Adrenal gland (tissue), 12 donors: ENCODE measurements around the gene RNF148. TPM values are rescaled to one million over a fixed set of nuclear protein-coding genes. Genes with fewer than 3 reads are reported as not detected.

Source experiments
- DNase-seq, 7 donors: peaks; one replicate each; pipeline ENCODE4 v3.0.0-alpha.2; 2019 to 2020
- H3K27ac ChIP-seq, 5 donors: fragments of 200-600 bp; sonication (generic) in 4 of 5; 1 replicate in 3 of 5; 2 replicates in 2 of 5; pipeline versions ENCODE4 v1.5.1 to v1.8.0; 2016 to 2020; ENCODE audit warnings: mild to moderate bottlenecking in 1 of 5
- H3K27me3 ChIP-seq: fragments of 200-600 bp; 2 replicates; pipeline ENCODE4 v1.8.0; 2021
- H3K36me3 ChIP-seq, 2 donors: fragments of 200-600 bp; replicated peaks in 1 of 2; 1 replicate in 1 of 2; 2 replicates in 1 of 2; pipeline versions ENCODE4 v1.5.1 to v1.8.0; 2018 to 2022
- H3K4me1 ChIP-seq, 2 donors: fragments of 200-600 bp; replicated peaks in 1 of 2; 1 replicate in 1 of 2; 2 replicates in 1 of 2; pipeline versions ENCODE4 v1.5.1 to v1.8.0; 2018 to 2021
- H3K4me3 ChIP-seq, 4 donors: fragments of 200-600 bp; sonication (generic) in 3 of 4; one replicate each; pipeline ENCODE4 v1.5.1; 2016 to 2018
- H3K9me3 ChIP-seq, 3 donors: fragments of 200-600 bp; sonication (generic) in 1 of 3; replicated peaks in 1 of 3; 1 replicate in 2 of 3; 2 replicates in 1 of 3; pipeline versions ENCODE4 v1.5.1 to v1.8.0; 2016 to 2021
- CTCF ChIP-seq, 6 experiments: fragments of 450-650 bp in 4 of 6; fragments of 200-600 bp in 2 of 6; sonication (generic) in 1 of 6; IDR thresholded peaks; 1 replicate in 5 of 6; 2 replicates in 1 of 6; pipeline versions ENCODE4 v1.5.1 to v1.8.0; 2016 to 2021; ENCODE audit warnings: antibody characterized with exemption in 6 of 6, mild to moderate bottlenecking in 2 of 6, moderate library complexity in 1 of 6
- POLR2A ChIP-seq, 2 donors: fragments of 450-650 bp; IDR thresholded peaks; one replicate each; pipeline ENCODE4 v1.6.1; 2017; ENCODE audit warnings: antibody characterized with exemption in 2 of 2, mild to moderate bottlenecking in 2 of 2, moderate library complexity in 1 of 2
- WGBS, 4 donors: extraction: QIAGEN DNeasy Blood & Tissue Kit in 2 of 4; methylation state at CpG; one replicate each; pipeline versions ENCODE4 v1.1.5 to v1.1.7; 2013 to 2017; 5-methylcytosine and 5-hydroxymethylcytosine counted together
- intact Hi-C, 2 donors: fragments of 100-400 bp; cut with DNase I; formaldehyde crosslinking; loops; one replicate each; pipeline versions ENCODE4 v1.14.1 to v1.15.0; 2022 to 2023
- polyA plus RNA-seq, 3 donors: library from polyadenylated mRNA; stranded (reverse); fragments of 200-250 nt in 2 of 3; fragments of 350-450 nt in 1 of 3; fragmentation: Illumina TruSeq in 1 of 3; extraction: RNeasy Lipid Tissue Mini Kit (QIAGEN cat#74804) in 1 of 3; gene quantifications; one replicate each; pipeline ENCODE4 v1.2.3, GENCODE V29; 2013 to 2014
- small RNA-seq, 2 donors: library from RNA; depleted of rRNA; stranded (forward); fragments of <200 nt; gene quantifications; one replicate each; pipeline ENCODE3, GENCODE V24; 2016
- total RNA-seq, 9 donors: library from RNA; depleted of rRNA in 4 of 9; stranded (reverse); fragments of >200 nt in 4 of 9; fragments of 120-200 nt in 1 of 9; fragmentation: NEBNext Ultra II Directional in 1 of 9; extraction: Animal tissue kit (Norgen Biotek cat#: 25700) in 1 of 9; gene quantifications; one replicate each; pipeline versions ENCODE4 v1.1.0 to v1.2.4, GENCODE V29; 2013 to 2023
- donor health status: healthy with polysubstance abuse.
- donor health status: Bipolar disorder and iron deficiency.
- donor health status: DM: yes; HTN: yes; CAD: no.
- donor health status: DM: no; HTN: no; CAD: no.
- donor health status: DM: no; HTN: no; CAD: no.
- donor health status: DM: yes; HTN: yes; CAD: no.

The RNF148 gene
- total and polyA plus RNA-seq, 12 donors = 0.20 to 5.0 (median 0.76) TPM; not detected in 1

- Histone ChIP-seq H3K27me3 (no peaks in the 10 kb centered on the region), H3K36me3 (no peaks in the 10 kb centered on the region), H3K9me3 (no peaks in the 10 kb centered on the region), H3K27ac (no peak overlapping the region), H3K4me3 (no peak overlapping the region), H3K4me1 (no peaks in the 10 kb centered on the region)
- no peak for DNase-seq
- TF ChIP-seq POLR2A (IDR thresholded peaks at IDR 0.05) (no peak), CTCF (IDR thresholded peaks at IDR 0.05) (no peak)
- WGBS, 4 donors = 83 to 95% (median 91%) methylated on average over 2 of the region's 2 CpGs
- intact Hi-C loops = no loop called here
These were observed 43.9 kb downstream of the RNF148 start for GRCh38 chr7:122658856-122659255.

GRCh38 chr7:122653685-122654084, 49.0 kb downstream of the RNF148 start:
- WGBS, 4 donors = 90 to 94% (median 92%) methylated on average over 5 of the region's 5 CpGs
- no peak overlapping the region for H3K4me3 ChIP-seq
- H3K36me3 ChIP-seq = no peaks in the 10 kb centered on the region
- DNase-seq = no peak
- no peaks in the 10 kb centered on the region for H3K27me3 ChIP-seq
- H3K4me1 ChIP-seq = no peaks in the 10 kb centered on the region
- no peak overlapping the region for H3K27ac ChIP-seq
- TF ChIP-seq POLR2A (IDR thresholded peaks at IDR 0.05) (no peak), CTCF (IDR thresholded peaks at IDR 0.05) (no peak)
- intact Hi-C loops = no loop called here
- H3K9me3 ChIP-seq = no peaks in the 10 kb centered on the region

DNA sequence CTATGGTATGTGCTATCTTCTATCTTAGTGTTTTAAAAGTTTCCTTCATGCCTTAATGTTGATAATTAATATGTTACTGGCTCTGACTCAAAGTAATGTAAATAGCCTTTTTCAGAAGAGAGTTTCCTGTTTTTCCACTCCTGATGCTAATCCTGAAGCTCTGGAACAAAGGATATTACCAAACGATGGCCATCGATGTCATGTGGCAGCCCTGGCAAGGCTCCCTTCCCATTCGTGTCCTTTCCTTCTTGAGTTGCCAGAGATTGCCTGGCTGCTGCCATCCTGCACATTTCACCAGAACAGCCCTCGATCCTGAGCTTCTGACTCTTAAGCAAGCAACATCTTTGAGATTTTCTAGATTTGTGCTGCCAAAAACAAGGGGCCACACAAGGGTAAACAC, 49.8 kb downstream of the RNF148 start:
- no peak overlapping the region for H3K4me3 ChIP-seq
- H3K9me3 ChIP-seq = no peaks in the 10 kb centered on the region
- no peak for DNase-seq
- no peaks in the 10 kb centered on the region for H3K36me3 ChIP-seq
- no peaks in the 10 kb centered on the region for H3K27me3 ChIP-seq
- H3K27ac ChIP-seq = no peak overlapping the region
- 69 to 79% (median 75%) methylated on average over 4 of the region's 4 CpGs for WGBS, 4 donors
- intact Hi-C loops = no loop called here
- TF ChIP-seq CTCF (IDR thresholded peaks at IDR 0.05) (no peak), POLR2A (IDR thresholded peaks at IDR 0.05) (no peak)
- no peaks in the 10 kb centered on the region for H3K4me1 ChIP-seq

Small RNA genes within 50 kb of the gene (small RNA-seq; reads per million reads assigned to genes)
- 0 reads per million in 2 donors for gene AC006463.1

Other genes with a start within 250 kb of the RNF148 start
- gene RNF133, start 3.8 kb downstream of the RNF148 start, total RNA-seq = 1 to 10 TPM in 3 of 9 donors, under 1 TPM in 5, not detected in 1; 0.28 to 3.2 (median 0.71) TPM
- under 1 TPM in 1 of 3 donors, not detected in 2; 0.13 TPM for gene RNF133, start 3.8 kb downstream of the RNF148 start, polyA plus RNA-seq
- 100 to 1,000 TPM in 1 of 9 donors, 10 to 100 TPM in 8; 31.2 to 103 (median 41.0) TPM for gene CADPS2, start 183.5 kb upstream of the RNF148 start, total RNA-seq
- 10 to 100 TPM; 14.6 to 47.0 (median 14.7) TPM for gene CADPS2, start 183.5 kb upstream of the RNF148 start, polyA plus RNA-seq